ENCODE results near the gene PALB2. TPM values are rescaled to one million over a fixed set of nuclear protein-coding genes. Genes with fewer than 3 reads are reported as not detected.

Gene PALB2
- total RNA-seq, 1 donor from 2014 or later = 14.9 TPM

DNA sequence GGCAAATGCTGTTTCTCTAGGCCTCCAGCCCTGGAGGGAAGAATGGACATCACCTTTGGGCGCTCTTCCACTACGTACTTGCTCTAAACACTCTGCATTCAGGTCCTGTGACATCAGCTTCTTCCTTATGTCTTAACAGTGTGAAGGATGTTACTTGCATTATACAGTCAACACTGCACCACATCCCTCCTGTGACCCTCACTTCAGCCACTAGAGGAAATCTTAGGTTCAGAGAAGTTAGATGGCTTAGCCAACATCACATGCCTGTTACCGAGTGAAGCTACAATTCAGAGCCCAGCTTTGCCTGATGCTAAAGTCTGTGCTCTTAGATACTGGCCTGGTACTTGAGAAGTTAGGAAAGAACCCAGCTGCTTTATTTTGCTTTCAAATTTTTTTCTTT lies 65.3 kb downstream of the PALB2 start:
- TF ChIP-seq, protein P1, sequence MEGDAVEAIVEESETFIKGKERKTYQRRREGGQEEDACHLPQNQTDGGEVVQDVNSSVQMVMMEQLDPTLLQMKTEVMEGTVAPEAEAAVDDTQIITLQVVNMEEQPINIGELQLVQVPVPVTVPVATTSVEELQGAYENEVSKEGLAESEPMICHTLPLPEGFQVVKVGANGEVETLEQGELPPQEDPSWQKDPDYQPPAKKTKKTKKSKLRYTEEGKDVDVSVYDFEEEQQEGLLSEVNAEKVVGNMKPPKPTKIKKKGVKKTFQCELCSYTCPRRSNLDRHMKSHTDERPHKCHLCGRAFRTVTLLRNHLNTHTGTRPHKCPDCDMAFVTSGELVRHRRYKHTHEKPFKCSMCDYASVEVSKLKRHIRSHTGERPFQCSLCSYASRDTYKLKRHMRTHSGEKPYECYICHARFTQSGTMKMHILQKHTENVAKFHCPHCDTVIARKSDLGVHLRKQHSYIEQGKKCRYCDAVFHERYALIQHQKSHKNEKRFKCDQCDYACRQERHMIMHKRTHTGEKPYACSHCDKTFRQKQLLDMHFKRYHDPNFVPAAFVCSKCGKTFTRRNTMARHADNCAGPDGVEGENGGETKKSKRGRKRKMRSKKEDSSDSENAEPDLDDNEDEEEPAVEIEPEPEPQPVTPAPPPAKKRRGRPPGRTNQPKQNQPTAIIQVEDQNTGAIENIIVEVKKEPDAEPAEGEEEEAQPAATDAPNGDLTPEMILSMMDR (IDR thresholded peaks at IDR 0.05) = no peak
- no peak overlapping the region for H3K27ac Mint-ChIP-seq (ENCODE audit: unreplicated experiment)
- no peak overlapping the region for H3K4me3 Mint-ChIP-seq (ENCODE audit: unreplicated experiment)
- no peaks in the 10 kb centered on the region for H3K9me3 Mint-ChIP-seq (ENCODE audit: unreplicated experiment)
- H3K27me3 Mint-ChIP-seq (ENCODE audit: unreplicated experiment) = no peaks in the 10 kb centered on the region
- H3K36me3 Mint-ChIP-seq (ENCODE audit: unreplicated experiment) = peaks cover 28% of the 10 kb centered on the region
- no peak for DNase-seq (ENCODE audit: extremely low spot score, unreplicated experiment)
- no peaks in the 10 kb centered on the region for H3K4me1 Mint-ChIP-seq (ENCODE audit: unreplicated experiment)

DNA sequence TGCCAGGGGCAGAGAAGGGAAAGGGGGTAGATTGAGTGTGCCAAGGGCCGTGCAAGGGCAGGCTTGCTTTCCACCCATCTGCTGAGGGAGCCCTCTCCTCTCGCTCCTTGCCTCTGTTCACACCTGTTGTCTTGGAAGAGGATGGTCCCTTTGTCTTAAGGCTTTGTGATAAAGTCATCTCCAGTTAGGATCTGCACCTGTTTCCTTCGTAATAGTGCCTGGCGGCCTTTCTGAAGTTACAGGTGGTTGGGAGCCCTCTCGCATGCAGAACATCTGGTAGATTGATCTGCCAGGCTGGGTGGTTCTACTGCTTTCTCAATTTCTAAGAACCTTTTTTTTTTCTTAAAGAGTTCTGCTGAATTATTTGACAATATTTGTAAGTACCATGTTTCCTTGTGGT lies 67.3 kb downstream of the PALB2 start:
- TF ChIP-seq, protein P1 (IDR thresholded peaks at IDR 0.05) = no peak
- no peaks in the 10 kb centered on the region for H3K27me3 Mint-ChIP-seq (ENCODE audit: unreplicated experiment)
- H3K27ac Mint-ChIP-seq (ENCODE audit: unreplicated experiment) = no peak overlapping the region
- H3K4me1 Mint-ChIP-seq (ENCODE audit: unreplicated experiment) = no peaks in the 10 kb centered on the region
- peaks cover 33% of the 10 kb centered on the region for H3K36me3 Mint-ChIP-seq (ENCODE audit: unreplicated experiment)
- H3K4me3 Mint-ChIP-seq (ENCODE audit: unreplicated experiment) = no peak overlapping the region
- H3K9me3 Mint-ChIP-seq (ENCODE audit: unreplicated experiment) = no peaks in the 10 kb centered on the region
- no peak for DNase-seq (ENCODE audit: extremely low spot score, unreplicated experiment)

DNA sequence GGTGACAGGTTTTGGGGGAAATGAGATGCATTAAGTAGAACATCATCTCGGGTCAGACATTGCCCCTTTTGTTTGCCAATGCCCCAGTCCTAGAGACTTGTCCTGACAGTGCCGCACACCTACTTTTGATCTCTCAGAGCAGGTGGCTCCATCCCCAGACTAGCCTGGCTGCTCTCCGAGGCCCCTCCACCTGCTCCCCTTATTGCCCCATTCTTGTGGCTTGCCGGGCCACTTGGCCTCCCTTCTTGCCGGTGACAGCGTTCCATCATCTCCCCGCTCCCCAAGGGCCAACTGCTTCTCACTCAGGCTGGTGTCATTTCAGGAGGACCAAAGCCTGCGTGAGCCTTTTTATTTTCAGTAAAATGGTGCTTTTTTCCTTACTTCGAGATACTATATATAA lies 68.7 kb downstream of the PALB2 start:
- no peak overlapping the region for H3K27ac Mint-ChIP-seq (ENCODE audit: unreplicated experiment)
- TF ChIP-seq, protein P1 (IDR thresholded peaks at IDR 0.05) = no peak
- H3K9me3 Mint-ChIP-seq (ENCODE audit: unreplicated experiment) = no peaks in the 10 kb centered on the region
- H3K36me3 Mint-ChIP-seq (ENCODE audit: unreplicated experiment) = peaks cover 38% of the 10 kb centered on the region
- DNase-seq (ENCODE audit: extremely low spot score, unreplicated experiment) = no peak
- H3K27me3 Mint-ChIP-seq (ENCODE audit: unreplicated experiment) = no peaks in the 10 kb centered on the region
- H3K4me3 Mint-ChIP-seq (ENCODE audit: unreplicated experiment) = no peak overlapping the region
- H3K4me1 Mint-ChIP-seq (ENCODE audit: unreplicated experiment) = no peaks in the 10 kb centered on the region

DNA sequence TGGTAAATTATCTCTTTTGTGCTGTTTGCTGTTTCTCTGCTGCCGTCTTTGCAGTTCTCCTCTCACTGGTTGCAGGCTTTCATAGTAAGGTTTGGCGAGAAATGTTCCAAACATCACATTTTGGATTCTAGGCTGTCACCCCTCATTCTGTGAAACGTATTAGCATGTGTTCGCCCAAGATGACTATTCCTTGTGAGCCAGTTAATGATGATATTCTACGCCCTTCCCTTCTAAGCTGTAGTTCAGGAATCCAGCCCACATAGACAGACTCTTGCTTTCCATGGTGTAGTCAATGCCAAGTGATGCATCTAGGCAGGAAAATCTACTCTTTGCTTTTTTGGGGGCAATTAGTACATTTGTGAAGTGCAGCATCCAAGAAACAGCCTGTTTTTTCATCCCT lies 69.2 kb downstream of the PALB2 start:
- H3K27ac Mint-ChIP-seq (ENCODE audit: unreplicated experiment) = no peak overlapping the region
- TF ChIP-seq, protein P1 (IDR thresholded peaks at IDR 0.05) = no peak
- H3K4me3 Mint-ChIP-seq (ENCODE audit: unreplicated experiment) = no peak overlapping the region
- H3K4me1 Mint-ChIP-seq (ENCODE audit: unreplicated experiment) = no peaks in the 10 kb centered on the region
- no peaks in the 10 kb centered on the region for H3K9me3 Mint-ChIP-seq (ENCODE audit: unreplicated experiment)
- H3K36me3 Mint-ChIP-seq (ENCODE audit: unreplicated experiment) = peaks cover 43% of the 10 kb centered on the region
- H3K27me3 Mint-ChIP-seq (ENCODE audit: unreplicated experiment) = no peaks in the 10 kb centered on the region
- no peak for DNase-seq (ENCODE audit: extremely low spot score, unreplicated experiment)

DNA sequence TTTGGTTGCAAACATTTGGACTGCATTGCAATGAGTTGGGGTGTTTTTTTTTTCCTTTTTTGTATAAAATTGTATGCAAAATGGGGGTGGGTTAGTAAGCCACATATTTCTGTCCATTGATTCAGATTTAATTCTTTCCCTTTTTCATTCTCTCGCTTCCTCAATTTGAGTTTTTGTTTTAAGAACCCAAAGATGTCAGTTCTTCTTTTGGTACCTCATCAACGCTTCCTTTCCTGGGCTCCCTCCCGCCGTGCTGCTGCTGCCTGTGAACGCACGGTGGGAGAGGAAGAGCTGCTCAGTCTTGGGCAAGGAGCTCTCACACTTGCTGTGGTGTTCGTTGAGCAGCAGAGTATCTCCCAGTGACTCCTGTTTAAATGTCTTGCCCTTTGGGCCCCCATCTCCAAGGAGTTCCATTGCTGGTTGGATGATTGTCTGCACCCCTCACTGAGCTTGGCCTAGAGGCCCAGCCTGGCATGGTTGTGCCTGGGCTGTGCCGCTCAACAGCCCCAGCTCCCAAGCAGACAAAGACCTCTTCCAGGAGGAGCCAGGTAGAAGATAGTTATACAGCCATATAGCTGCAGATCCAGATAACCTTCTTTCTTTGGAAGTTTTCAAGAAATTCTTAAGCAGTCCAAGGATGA lies 70.0 kb downstream of the PALB2 start:
- no peak overlapping the region for H3K4me3 Mint-ChIP-seq (ENCODE audit: unreplicated experiment)
- TF ChIP-seq, protein P1 (IDR thresholded peaks at IDR 0.05) = no peak
- no peak overlapping the region for H3K27ac Mint-ChIP-seq (ENCODE audit: unreplicated experiment)
- H3K27me3 Mint-ChIP-seq (ENCODE audit: unreplicated experiment) = no peaks in the 10 kb centered on the region
- no peaks in the 10 kb centered on the region for H3K9me3 Mint-ChIP-seq (ENCODE audit: unreplicated experiment)
- H3K4me1 Mint-ChIP-seq (ENCODE audit: unreplicated experiment) = no peaks in the 10 kb centered on the region
- DNase-seq (ENCODE audit: extremely low spot score, unreplicated experiment) = no peak
- peaks cover 49% of the 10 kb centered on the region for H3K36me3 Mint-ChIP-seq (ENCODE audit: unreplicated experiment)

Data from osteocyte (in vitro differentiated cells).